Globus pallidus (tissue), 1 donor: ENCODE measurements around the gene TMTC1.
"Not testable (repeated sequence)": the region's sequence is repeated elsewhere in the genome, so short reads cannot be mapped to it uniquely, and the experiment has no call there.

ENCODE experiments used
- DNase-seq: peaks from one replicate; pipeline ENCODE4 v3.0.0-alpha.2; 2015; ENCODE audit warnings: low spot score

The TMTC1 gene

DNA sequence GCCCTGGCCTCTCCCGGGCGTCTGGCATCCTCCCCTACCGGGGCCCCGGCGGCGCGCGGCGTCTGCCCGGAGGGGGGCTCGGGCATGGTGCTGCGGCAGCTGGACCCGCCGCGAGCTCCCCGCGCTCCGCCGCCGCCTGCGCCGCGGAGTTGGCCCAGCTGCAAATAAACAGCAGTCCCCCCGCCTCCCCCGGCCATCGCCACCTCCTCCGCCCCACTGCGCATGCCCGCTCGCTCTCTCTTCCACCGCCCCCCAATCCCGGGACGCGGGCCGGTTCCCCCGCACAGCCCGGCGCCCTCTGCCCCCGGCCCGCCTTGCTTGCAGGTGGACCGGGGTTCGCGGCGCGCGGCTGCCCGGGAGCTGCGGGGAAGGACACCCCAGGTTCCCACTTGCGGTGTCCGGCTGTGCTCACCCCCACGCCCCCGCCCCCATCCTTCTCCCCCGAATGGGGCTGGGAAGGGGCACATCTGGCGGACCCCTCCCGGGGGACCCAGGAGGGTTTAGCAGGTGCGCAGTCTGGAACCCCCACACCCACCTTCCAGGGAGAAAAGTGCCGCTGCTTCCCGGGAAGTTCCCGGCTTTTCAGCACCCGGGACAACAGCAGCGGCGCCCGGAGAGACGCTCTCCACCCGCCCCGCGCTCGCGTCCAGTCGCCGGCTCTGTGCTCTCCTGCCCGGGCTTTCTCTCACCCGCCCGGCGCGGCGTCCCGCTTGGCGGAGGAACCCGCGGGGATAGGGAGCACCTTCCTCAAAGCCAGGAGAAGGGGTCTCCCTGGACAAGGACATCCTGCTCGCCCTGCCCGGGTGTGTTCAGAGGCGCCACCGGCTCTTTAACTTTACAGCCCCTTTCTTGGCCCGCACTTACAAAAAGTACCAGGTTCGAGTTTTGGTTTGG is at the start of gene TMTC1:
TMTC1 (minus strand) TSS at position 170 of the 894 bp plus-strand sequence. CDS start 191 bp downstream, outside the sequence.
- DNase-seq = peak; percentile 72

DNA sequence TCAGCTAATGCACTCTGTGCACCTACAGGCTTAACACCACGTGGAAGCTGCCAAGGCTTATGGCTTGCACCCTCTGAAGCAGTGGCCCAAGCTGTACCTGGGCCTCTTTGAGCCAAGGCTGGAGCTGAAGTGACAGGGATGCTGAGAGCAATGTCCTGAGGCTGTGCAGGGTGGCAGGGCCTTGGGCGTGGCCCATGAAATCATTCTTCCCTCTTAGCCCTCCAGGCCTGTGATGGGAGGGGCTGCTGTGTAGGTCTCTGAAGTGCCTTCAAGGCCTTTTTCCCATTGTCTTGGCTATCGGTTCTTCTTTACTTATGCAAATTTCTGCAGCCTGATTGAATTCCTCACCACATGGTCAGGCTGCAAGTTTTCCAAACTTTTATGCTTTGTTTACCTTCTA is 47.4 kb upstream of the TMTC1 start:
- DNase-seq = no peak

DNA sequence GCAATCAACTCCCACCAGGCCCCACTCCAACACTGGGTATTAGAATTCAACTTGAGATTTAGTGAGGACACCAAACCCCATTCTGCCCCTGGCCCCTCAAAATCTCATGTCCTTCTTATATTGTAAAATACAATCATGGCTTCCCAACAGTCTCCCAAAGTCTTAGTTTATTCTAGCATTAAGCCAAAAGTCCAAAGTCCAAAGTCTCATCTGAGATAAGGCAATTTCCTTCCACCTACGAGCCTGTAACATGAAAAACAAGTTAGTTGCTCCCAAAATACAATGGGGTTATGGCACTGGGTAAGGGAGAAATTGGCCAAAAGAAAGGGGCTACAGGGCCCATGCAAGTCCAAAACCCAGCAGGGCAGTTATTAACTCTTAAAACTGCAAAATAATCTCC is 46.6 kb upstream of the TMTC1 start:
- no peak for DNase-seq

- no peak for DNase-seq
Observed at GRCh38 chr12:29818916-29819623, 35.3 kb upstream of the TMTC1 start.

- no peak for DNase-seq
Observed at GRCh38 chr12:29816874-29817725, 33.4 kb upstream of the TMTC1 start.

DNA sequence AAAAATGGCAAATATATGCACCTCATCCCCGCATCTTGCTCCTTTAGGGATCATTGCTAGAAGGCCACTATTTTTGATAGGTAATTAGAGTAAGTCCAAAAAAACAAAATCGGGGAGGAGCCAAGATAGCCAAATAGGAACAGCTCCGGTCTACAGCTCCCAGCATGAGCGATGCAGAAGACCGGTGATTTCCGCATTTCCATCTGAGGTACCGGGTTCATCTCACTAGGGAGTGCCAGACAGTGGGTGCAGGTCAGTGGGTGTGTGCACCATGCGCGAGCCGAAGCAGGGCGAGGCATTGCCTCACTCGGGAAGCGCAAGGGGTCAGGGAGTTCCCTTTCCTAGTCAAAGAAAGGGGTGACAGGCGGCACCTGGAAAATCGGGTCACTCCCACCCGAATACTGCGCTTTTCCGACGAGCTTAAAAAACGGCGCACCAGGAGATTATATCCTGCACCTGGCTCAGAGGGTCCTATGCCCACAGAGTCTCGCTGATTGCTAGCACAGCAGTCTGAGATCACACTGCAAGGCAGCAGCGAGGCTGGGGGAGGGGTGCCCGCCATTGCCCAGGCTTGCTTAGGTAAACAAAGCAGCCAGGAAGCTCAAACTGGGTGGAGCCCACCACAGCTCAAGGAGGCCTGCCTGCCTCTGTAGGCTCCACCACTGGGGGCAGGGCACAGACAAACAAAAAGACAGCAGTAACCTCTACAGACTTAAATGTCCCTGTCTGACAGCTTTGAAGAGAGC is 26.0 kb upstream of the TMTC1 start:
- DNase-seq = not testable (repeated sequence)

DNA sequence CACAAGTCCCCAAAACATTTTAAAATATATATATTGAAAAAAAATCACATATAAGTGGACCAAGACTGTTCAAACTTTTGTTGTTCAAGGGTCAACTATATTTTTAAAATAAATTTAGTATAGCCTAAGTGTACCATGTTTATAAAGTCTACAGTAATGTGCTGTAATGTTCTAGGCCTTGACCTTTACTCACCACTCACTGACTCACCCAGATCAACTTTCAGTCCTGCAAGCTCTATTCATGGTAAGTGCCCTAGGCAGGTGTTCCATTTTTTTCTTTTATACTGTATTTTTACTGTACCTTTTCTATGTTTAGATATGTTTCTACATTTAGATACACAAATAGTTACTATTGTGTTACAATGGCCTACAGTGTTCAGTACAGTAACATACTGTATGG is 23.4 kb upstream of the TMTC1 start:
- DNase-seq = no peak

GRCh38 chr12:29804019-29804418 is 20.3 kb upstream of the TMTC1 start:
- no peak for DNase-seq

DNA sequence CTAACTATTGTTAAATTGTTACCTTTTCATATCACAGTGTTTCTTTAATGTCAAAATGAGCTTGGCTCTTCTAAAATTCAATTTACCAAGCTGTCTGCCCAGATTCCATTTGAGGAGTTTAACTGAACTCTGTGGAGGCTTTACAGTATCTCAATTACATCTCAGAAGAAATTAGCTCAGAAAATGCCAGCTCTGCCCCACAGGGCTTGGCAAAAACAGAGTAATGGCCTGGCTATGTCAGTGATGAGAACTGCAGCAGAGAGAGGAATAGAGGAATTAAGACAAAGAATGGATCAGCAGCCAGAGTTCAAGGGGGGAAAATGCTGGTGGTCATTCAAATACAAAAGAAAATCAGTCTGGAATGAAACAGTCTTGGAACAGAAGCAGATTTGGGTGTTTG is 15.8 kb upstream of the TMTC1 start:
- DNase-seq = no peak

GRCh38 chr12:29797565-29798355 is 14.0 kb upstream of the TMTC1 start:
- no peak for DNase-seq

DNA sequence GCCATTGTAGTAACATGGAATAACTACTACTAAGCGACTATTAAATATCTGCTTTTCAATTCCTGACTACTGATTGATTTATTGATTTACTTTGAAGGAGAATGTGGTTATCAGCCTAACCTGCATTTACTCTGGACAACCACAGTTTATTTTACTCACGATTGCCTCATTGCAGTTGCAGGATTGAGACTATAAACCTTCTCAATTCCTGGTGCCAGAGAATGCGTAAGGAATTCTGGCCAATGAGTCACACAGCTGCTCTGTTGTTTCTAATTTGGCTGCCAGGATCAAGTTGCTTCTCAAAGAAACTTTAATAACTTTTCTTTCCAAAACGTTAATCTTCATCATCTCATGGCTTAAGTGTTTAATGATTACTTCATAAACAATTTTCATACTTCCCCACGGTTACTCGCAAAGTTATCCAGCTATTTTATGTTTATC is 13.1 kb upstream of the TMTC1 start:
- DNase-seq = no peak

GRCh38 chr12:29795715-29796114 is 12.0 kb upstream of the TMTC1 start:
- DNase-seq = no peak

DNA sequence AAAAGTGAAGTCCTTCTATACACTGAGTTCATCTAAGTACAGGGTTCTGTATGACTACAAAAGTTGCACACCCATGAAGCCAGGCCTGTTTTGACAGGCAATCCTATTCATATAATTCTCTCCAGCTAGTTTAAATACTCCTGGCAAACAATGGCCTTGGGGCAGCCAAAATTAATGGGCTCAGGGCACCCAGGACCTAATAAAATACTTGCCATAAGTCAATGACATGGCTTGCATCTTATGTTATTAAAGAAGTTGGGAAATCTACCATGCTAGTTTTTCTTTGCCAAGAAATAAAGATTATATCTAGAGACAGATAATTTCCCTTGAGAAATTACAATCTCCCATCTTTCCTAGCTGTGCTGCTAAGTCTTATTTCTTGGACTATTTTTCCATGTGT is 11.1 kb upstream of the TMTC1 start:
- DNase-seq = no peak

DNA sequence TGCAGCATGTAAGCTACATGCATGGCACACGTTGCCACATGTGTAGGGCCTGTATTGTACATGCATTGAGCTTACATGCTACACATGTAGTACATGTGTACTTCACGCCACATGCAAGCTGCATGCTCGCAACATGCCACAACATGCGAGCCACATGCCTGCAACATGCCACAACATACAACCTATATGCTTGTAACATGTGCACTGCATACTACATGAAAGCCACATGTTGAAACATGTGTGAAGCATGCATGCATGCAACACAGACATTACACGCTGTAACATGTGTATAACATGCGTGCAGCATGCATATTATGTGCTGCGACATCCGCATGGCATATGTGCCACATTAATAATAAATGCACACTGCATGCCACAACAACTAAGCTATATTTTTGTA is 9.1 kb upstream of the TMTC1 start:
- DNase-seq = no peak

- no peak for DNase-seq
Observed at GRCh38 chr12:29792132-29792531, 8.4 kb upstream of the TMTC1 start.

DNA sequence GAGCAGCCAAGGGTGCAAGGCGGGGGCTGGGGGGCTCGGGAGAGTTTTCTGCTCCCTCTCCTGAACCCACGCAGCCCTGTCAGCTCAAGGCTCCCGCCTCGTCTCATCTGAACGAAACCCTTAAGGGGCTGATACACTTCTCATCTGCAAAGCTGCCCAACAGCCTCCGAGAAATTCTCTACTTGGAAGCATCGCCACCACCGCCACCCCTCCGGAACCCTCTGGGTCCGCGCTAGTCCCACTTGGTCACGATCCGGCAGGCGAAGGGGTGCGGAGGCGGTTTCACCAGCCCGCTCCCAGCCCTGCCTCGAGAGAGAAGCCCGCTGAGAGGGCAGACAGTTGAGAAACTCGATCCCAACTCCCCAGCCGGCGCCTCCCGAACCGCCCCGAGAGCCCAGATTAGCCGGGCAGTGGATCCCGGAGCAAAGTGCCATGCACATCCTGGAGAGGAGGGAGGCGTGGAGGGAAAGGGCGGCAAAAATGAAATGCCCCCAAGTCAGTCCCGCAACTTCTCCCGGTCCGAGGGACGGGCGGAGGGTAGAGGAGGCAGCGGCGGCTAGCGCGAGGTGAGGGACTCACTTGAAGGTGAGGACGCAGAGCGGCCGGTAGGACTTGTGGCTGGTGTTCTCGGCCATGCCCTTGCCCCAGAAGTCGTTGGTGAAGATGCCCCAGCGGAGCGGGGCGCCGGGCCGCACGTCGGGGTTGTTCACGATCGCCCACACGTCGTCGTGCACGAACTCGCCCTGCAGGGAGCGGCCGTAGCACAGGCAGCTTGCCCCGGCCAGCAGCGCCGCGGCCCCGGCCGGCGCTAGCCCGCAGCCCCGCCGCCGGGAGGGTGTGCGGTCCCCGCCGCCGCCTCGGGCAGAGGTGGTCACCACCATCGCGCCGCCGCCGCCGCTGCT is 620 bp downstream of the TMTC1 start:
- peak; percentile 22 for DNase-seq

- DNase-seq = peak; percentile 18
Observed at GRCh38 chr12:29782285-29782870, 1.4 kb downstream of the TMTC1 start.

DNA sequence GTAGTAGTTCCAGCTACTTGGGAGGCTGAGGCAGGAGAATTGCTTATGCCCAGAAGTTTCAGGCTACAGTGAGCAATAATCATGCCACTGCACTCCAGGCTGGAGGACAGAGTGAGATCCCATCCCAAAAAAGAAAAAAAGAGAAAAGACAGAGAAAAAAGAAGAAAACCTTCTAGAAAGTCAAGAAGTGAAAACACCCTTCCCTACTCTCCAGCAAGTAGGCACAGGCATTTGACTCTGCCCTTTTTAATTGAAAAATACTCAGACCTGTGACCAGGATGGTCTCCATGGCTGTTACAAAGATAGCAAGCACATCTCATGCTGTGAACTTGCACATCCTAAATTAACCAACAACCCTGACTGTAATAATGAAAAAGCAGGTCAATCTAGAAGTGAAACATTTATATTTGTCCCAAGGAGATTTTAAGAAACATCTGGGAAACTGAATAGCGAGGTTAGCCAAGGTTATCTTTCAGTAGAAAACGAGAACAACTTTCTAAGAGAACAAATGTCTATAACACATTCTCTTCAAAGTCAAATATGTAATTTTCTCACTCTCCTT is 2.0 kb downstream of the TMTC1 start:
- no peak for DNase-seq

DNA sequence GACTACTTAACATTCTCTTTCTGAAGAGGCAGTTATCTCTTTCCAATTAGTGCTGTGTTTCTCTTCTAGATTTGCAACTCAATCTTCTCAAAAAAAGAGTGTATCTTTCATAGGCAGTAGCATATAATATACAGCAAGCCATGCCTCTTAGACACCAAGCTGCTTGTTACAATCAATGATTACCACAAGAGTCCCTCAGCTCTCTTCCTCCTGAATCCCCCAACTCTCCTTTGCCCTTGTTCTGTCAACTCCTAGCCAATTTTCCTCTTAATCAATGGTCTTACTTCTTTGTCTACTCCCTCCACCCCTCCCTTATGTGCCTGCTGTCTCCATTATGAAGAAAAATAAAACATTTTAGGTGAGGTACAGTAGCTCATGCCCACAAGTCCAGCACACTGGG is 2.6 kb downstream of the TMTC1 start:
- DNase-seq = no peak
